CD4-positive, alpha-beta T cell treated with Interleukin-15 for 4 hours (primary cell): ENCODE data around the gene ELMOD2.
"Not testable (repeated sequence)": the region's sequence is repeated elsewhere in the genome, so short reads cannot be mapped to it uniquely, and the experiment has no call there.

Experiments used
- DNase-seq: peaks from one replicate; pipeline ENCODE4 v3.0.0-alpha.2; 2020; ENCODE audit warnings: low spot score

The ELMOD2 gene, protein sequence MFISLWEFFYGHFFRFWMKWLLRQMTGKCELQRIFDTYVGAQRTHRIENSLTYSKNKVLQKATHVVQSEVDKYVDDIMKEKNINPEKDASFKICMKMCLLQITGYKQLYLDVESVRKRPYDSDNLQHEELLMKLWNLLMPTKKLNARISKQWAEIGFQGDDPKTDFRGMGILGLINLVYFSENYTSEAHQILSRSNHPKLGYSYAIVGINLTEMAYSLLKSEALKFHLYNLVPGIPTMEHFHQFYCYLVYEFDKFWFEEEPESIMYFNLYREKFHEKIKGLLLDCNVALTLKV

DNA sequence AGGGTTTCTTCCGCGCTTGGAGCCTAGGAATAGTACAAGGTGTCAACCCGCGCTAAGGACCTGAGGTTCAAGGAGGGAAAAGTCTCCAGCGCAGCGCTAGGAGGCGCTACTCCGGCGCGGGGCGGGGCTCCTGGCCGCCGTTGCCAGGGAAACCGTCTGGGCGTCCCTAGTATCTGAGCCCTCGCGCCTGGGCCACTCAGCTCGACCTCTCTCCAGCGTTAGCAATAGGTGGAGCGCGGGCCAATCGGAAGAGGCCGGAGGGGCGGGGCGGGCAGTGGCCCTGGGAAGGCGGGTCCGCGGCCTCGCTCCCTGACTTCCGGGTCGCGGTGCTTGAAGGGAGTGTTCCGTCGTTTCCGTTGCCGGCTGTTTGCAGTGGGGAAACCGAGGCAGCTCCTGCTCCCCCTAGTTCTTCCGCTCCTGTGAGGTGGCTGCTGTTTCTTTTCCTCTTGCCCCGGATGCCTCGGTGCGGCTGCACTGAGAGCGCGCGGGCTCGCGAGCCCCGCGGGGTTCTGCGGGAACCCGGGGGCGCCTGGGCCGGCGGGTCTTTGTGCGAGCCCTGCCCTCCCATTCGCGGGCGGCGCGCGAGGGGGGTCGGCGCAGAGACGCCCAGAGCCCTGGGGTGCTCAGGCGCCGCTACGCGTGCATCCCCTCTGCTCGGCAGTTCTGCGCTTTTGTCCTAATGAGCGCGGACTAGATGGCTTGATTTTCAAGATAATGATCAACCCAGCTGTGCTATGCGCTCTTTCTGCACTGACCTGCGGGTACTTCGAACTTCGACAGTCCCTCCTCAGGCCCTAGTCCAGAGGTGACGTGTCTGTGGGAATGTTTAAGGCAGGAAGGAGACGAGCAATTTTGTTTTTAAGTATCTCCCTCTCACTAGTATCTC is at the start of gene ELMOD2:
ELMOD2 (plus strand) TSS at position 312 of the 886 bp plus-strand sequence. CDS start 1,261 bp downstream, outside the sequence.
- peak; percentile 97 for DNase-seq

DNA sequence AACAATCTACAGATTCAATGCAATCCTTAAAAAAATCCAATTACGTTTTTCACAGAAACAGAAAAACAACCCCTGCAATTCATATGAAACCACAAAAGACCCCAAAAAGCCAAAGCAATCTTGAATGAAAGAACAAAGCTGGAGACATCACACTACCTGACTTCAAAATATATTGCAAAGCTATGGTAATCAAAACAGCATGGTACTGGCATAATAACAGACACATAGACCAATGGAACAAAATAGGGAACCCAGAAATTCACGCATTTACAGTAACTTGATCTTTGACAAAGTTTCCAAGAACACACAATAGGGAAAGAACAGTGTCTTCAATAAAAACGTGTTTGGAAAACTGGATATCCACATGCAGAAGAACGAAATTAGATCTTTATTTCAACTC is 40.5 kb upstream of the ELMOD2 start:
- DNase-seq = no peak

DNA sequence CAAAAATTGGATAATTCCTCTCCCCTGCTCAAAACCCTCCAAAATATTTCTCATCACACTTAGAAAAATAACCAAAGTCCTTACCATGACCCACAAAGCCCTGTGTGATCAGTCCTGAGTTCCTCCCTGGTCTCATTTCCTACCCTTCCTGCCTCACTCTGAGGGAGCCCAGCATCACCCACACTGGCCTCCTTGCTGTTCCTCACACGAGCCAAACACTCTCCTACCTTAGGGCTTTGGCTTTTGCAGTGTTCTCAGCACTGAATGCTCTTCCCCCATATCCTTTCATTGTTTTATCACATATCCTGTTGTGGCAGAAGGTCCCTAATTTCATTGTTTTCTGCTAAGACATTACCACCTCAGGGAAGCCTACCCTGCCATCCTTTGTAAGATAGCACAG is 38.0 kb upstream of the ELMOD2 start:
- no peak for DNase-seq

DNA sequence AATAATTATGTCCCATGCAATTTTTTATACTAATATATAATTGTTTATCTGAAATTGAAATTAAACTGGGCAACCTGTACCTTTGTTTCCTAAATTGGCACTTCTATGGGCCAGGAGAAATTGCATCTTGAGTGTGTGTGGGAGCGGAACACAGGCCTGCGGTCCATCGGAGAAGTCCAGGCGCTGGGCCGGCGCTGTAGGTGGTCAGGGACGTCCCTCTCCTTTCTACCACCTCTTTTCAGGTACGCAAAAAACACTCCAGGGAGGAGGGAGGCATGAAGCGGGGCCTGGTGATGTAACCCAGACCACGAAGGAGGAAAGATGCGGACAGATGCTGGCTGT is 26.6 kb upstream of the ELMOD2 start:
- DNase-seq = no peak

DNA sequence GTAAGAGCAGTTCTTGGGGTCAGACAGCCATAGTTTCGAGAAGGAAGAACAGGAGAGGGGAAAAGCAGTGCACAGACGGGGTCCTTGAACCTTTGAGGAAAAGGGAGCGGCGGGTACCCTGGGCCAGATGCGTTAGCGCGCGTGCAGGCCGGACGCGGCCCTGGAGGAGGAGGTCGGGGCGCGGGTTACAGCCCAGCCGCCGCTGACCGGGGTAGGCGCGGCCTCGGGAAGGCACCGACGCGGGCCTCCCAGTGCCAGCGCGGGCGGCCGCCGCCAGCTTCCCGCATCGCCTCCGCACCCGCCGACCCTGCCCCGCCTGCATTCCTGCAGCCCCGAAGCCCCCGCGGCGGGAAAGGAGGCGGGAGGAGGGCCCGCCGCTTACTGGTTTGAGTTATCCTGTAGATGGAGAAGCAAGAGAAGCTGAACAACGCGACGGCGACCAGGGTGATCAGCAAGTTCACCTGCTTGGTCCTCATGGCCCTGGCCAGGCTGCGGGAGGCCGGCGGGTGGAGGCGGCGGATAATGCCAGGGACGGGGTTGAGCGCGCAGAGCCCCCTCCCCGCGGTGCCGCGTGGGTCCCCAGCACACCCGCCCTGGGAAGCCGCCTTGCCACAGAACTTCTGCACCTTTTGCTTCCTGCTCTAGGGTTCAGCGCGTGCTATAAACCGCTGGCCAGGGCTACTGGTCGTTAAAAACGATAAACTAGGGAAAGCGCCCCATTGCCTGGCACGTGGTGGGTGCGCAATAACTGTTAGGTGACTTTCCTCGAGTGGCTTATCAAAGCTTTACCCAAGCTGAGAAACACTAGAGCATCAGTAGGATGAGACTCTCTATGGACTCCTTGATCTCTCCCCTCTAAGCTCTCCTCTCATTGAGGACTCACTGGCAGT is 26.0 kb upstream of the ELMOD2 start, which contains the start of gene MGAT4D:
MGAT4D (minus strand) TSS at position 547 of the 890 bp plus-strand sequence; CDS start at position 476, 71 bp downstream.
- DNase-seq = no peak

DNA sequence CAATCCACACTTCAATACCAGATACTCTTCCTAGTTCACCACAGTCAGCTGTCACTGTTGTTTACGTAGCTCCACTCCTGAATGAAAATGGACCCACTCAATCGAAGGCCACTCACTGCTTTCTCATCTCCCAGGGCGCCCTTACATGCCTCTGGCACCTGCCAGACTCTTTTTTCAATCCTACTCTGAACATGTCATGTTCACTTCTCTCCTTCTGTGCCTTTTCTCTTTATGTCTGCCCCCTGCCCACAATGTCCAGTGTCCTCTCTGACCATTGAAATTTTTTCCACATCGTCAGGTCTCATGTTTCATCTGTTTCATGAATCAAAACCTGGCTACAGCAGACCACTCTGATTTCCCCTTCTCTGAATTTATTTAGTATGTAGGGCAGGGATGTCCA is 24.6 kb upstream of the ELMOD2 start:
- no peak for DNase-seq

DNA sequence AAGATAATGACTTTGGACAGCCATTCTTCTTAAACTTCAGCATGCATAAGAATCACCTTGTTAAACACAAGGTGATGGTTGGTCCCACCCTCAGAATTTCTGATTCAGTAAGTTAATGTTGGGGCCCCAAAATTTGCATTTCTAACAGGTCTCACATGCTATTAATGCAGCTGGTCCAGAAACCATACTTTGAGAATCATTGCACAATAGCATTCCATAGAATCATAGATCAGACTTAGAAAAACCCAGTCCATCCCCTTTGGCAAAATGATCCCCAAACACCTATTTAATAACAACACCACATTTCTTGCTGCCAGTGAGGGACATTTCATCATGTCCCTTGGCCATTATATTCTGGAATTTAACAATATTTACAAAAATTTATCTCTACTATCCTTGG is 19.7 kb upstream of the ELMOD2 start:
- no peak for DNase-seq

DNA sequence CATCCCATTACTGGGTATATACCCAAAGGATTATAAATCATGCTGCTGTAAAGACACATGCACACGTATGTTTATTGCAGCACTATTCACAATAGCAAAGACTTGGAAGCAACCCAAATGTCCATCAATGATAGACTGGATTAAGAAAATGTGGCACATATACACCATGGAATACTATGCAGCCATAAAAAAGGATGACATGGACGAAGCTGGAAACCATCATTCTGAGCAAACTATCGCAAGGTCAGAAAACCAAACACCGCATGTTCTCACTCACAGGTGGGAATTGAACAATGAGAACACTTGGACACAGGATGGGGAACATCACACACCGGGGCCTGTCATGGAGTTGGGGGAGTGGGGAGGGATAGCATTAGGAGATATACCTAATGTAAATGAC is 10.2 kb upstream of the ELMOD2 start:
- DNase-seq = not testable (repeated sequence)

DNA sequence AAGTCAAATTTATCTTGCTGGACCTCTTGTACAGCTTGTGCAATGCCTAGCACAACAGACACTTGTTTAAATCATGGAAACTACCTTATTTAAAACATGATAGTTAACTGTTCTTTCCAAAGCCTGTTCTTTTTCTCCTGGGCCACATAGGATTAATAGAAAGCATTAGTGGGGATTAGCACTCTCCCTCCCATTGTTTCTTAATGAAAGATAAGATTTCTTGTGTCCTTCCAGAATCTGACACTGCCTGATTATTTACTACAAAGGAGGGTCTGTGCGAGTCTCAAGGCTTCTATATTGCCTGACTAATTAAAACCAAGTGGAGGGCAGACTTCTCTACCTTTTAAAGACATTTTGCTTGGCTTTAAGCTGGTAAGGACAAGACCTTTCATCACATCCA is 8.5 kb upstream of the ELMOD2 start:
- no peak for DNase-seq

DNA sequence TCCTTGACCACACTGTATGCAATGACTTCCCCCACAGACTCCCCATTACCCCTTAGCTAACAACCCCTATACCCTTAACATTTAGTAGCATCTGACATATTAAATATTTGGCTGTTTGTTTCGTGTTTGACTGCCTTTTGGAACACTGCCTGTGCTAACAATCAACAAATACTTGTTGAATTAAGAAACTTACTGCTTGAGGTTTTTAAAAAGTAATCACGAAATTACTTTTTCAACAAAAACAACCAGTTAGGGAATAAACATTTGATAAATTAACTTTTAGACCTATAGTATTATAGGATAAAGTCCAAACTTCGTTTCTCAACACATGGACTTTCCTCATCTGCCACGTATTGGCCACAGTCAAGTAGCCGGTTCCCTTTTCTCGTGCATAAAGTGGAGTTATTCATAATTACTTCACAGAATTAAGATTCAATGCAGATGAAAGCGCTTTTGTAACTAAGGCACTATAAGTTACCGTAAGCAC is 555 bp upstream of the ELMOD2 start:
- DNase-seq = no peak

DNA sequence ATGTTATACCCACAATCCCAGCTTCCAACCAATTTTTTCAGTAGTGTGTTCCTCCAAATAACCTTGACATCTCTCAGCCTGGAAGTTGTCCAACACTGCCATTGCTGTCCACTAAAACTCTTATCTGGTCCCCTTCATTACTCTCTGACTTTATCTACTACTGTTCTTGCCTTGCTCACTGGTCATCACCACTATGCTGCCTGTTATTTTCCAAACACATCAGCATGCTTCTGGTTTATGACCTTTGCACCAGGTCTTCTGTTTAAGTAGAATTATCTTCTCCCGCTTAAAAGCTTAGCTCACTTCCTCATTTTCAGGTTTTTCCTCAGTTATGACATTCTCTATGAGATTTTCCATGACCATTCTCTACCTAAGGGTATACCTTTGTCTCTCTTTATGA is 5.5 kb downstream of the ELMOD2 start:
- DNase-seq = no peak

DNA sequence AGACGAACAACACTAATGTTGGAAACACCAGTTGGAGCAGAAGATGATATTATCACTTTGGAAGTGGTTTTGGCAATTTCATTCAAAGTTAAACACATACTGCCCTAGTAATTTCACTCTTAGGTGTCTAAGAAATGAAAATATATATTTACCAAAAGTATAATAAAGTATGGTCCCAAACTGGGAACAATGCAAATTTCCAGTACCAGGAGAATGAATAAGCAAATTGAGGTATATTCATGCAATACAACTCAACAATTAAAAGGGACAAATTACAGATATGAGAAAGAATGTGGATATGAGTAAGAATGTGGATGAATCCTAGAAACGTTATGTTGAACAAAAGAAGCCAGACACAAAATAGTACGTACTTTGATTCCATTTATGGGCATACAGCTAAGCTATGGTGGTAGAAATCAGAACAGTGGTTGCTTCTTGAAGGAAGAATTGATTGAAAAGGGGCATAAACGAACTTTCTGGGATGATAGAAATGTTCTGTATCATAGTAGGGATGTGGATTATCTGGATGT is 10.0 kb downstream of the ELMOD2 start:
- no peak for DNase-seq

DNA sequence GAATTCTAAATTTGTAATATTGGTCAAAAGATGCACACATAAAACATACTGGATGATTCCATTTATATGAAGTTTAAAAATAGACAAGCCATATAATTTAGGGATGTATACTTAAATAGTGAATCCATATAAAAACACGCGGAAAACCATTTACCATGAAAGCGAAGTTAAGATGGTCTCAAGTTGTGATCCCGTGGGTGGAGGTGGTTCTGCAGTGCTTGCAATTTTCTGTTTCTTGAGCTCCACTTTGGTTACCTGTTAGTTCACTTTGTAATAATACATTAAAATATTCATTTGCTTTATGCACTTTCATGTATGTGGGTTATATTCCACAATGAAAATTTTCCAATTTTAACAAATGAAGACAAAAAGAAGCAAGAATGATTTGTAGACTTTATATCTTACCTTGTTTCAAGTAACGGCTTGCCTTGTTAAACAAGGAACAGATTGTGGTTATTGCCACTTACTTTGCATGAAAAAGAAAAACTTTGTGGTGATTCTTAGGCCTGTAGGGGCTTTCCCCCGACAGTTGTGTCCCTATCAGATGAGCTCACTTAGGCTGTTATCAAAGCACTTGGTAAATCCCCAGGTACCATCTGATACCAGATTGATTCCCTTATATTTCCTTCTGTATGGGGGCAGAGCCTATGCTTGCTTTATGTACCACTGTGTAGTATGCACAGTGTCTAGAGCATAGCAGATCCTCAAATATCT is 32.6 kb downstream of the ELMOD2 start:
- peak; percentile 21 for DNase-seq

DNA sequence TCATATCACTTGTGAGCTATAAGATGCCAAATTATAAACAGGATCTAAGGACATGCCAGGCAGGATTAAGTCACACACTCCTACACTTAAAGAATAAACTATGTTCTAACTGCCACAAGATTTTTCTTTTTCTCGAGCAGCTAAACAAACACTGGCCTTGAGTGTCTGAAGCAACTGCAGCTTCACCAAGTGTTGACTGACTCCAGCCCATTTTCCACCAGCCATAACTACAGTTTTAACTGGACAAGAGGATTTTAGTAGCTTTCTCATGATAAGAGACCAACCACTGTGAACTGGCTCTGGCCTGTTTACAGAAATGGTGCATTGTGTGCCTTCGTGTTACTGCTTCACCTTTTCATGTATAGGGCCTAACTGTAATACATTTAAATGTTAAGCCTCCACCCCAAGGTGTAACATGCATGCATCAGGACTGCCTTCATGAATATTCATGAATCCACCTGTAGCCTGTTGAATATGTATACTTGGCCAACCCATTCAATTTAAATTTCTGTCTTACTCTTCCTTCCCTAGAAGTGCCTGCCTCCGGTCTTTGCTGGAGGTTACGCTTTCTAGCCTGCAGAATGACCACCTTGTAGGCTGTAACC is 34.0 kb downstream of the ELMOD2 start:
- DNase-seq = no peak

DNA sequence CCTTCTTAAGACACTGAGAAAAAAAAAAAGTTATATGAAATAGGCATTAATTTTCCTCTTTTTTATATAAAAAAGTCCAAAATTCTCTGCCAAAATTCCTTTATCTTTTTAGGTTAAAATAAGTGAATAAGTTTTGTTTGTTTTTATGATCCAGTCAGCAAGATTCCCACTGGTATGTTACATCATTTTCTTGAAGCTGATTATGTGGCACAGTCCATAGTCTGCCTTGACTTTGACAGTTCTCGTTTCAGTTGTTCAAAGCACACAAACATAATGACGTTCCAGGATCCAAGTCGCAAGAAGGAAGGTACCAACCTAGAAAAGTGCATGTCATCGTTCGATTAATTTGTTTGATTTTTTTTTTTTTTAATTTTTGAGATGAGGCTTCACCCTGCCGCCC is 35.7 kb downstream of the ELMOD2 start:
- DNase-seq = no peak

DNA sequence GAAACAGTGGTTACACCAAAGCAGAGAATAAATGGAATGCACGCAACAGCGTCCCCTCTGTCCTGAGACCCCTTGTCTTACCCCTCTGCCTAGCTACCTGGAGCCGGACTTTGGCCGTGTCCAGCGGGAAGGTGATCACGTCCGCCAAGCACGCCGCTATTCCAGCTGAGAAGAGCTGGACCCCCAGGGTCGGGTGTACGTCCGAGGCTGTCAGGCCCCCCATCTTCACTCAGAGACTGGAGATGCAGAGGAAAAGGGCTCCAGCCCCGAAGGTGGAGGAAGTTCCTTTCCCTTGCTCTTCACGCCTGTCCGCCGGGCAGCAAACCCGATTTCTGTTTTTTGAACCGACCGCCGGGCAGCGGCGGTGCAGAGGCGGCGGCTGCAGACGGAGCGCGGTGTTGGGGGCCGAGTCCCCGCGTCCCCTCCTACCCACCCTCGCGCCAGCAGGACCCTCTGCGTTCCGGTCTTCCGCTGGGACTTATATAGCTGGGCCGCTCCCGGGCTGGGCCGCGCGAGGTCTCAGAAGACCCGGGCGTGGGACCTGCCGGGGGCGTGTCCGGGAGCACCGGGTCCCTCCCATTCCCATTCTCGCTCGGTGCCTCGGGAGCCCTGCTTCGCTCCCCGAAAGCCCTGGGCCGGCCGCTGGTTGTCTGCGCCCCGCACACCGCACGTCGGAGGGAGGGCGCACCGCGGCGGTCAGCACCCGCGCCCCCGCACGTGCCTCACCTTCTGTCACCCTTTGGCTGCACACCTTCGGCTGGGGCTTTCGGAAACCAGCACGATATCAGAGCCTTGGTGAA is 44.7 kb downstream of the ELMOD2 start, which contains the start of gene UCP1:
UCP1 (minus strand) TSS at position 455 of the 800 bp plus-strand sequence; CDS start at position 223, 232 bp downstream.
- no peak for DNase-seq

DNA sequence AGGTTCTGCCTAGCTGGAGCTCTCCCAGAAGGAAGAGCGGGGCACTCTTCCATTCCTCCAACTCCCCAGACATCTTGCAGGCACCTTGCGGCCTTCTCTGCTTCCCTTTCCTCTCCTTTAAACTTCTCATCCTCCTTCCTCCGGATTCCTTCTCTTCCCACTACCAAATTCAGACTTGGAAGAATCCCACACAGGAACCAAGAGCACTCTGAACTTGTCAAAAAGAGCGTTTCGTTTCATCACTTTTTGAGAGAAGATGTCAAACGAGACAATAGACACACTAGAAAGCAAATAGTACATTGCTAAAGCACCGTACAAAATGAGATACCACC is 45.3 kb downstream of the ELMOD2 start:
- DNase-seq = no peak

DNA sequence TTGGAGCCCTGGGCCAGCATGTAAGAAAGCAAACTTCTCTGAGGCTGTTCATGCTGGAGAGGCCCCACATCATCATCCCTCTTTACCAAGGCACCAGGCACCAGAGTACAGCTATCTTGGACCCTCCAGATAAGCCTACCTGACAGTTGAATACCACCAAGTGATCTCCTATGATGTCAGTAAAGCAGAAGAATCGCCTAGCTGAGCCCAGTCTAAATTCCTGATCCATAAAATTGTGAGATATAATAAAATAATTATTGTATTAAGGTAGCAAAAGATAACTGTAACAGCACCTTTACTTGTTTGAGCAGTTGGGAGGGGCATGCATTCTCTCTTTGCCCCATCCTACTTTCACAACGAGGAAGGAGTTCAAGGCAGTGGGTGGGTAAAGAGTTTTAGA is 47.7 kb downstream of the ELMOD2 start:
- no peak for DNase-seq

DNA sequence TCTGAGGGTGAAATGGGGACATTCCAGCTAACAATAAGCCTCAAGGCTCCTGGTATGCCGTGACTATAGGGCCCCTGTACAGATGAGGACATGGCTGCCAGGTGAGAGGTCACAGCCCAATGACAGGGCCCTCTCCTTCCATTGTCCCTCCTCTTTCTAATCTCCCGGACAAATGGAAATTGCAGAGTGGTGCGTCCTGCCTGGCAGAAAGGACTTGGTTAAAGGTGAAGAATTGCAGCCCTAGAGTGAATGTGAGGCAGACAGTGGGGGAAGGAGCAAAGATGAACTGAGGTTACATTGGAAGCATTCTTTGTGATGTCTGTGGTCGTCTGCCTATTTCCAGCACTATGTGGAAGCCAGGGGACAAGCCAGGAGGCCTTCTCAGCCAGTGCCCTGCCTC is 51.5 kb downstream of the ELMOD2 start:
- no peak for DNase-seq

DNA sequence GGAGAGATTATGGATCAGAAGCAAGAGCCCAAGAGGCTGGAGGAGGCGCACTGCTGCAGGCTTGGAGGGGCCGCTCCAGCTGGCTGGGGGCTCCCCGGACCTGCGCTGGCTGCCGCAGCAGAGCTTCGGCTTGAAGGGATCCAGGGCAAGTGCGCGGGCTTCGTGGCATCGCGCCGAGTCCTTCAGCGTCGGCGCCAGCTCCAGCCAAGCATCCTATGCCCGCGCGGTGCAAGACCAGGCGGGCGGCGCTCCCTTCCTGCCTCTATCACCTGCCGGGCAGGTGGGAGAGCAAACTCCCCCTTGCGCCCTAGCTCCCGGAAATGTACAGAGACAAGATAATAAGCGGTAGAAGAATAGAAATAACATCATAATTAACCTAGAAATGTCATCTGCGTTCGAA is 55.3 kb downstream of the ELMOD2 start:
- no peak for DNase-seq
